Stimulated activated CD4-positive, alpha-beta T cell treated with anti-CD3 and anti-CD28 coated beads, Interleukin-1b, Interleukin-23, amount 100 ng/mL, for 24 hours (primary cell): ENCODE data around the gene DTNB.

ENCODE experiments used
- DNase-seq, 4 experiments: peaks; one replicate each; pipeline ENCODE4 v3.0.0-alpha.2; 2020; ENCODE audit warnings: low read depth in 4 of 4, low spot score in 1 of 4

DTNB gene

GRCh38 chr2:25330273-25330672, 343.1 kb downstream of the DTNB start:
- DNase-seq, result no peak

GRCh38 chr2:25328152-25329085, 345.0 kb downstream of the DTNB start:
- DNase-seq, result no peak
